ENCODE results near the gene ID2.

GRCh38 chr2:8684878-8685696, 3.2 kb downstream of the ID2 start:
- TF ChIP-seq CTCF (conservative IDR thresholded peaks at IDR 0.05; ENCODE audit: low read depth, low read length): no peak
- no peak for TF ChIP-seq EZH2 (IDR thresholded peaks at IDR 0.05; ENCODE audit: borderline replicate concordance, low read depth, low read length, poor library complexity, severe bottlenecking)
